Smooth muscle cell (in vitro differentiated cells): ENCODE results near the gene RAB29. TPM values are rescaled to one million over a fixed set of nuclear protein-coding genes. Genes with fewer than 3 reads are reported as not detected.

Source experiments
- DNase-seq: peaks from one replicate; lab custom pipeline; 2025; ENCODE audit not compliant: unreplicated experiment; lab: John Stamatoyannopoulos, UW
- H2AFZ ChIP-seq: fragments of 200-600 bp; sonication (generic); 2 replicates; pipeline ENCODE4 v1.6.0; 2016; ENCODE audit warnings: antibody characterized with exemption, low read depth, mild to moderate bottlenecking
- H3F3A ChIP-seq: fragments of 200-600 bp; sonication (generic); 2 replicates; pipeline ENCODE4 v1.6.0; 2017; ENCODE audit warnings: antibody characterized with exemption, low read depth
- H3K27ac ChIP-seq: fragments of 200-600 bp; sonication (generic); 2 replicates; pipeline ENCODE4 v1.5.1; 2016; ENCODE audit warnings: low read depth, mild to moderate bottlenecking
- H3K27me3 ChIP-seq: fragments of 200-600 bp; sonication (generic); 2 replicates; pipeline ENCODE4 v1.6.1; 2016; ENCODE audit warnings: low read depth, mild to moderate bottlenecking
- H3K36me3 ChIP-seq: fragments of 200-600 bp; sonication (generic); 2 replicates; pipeline ENCODE4 v1.5.1; 2016; ENCODE audit warnings: low read depth
- H3K4me1 ChIP-seq: fragments of 200-600 bp; sonication (generic); 2 replicates; pipeline ENCODE4 v1.5.1; 2016; ENCODE audit warnings: low read depth
- H3K4me2 ChIP-seq: fragments of 200-600 bp; sonication (generic); 2 replicates; pipeline ENCODE4 v1.6.0; 2016; ENCODE audit warnings: mild to moderate bottlenecking
- H3K4me3 ChIP-seq: fragments of 200-600 bp; sonication (generic); 2 replicates; pipeline ENCODE4 v1.5.1; 2016; ENCODE audit warnings: mild to moderate bottlenecking
- H3K79me2 ChIP-seq: fragments of 200-600 bp; sonication (generic); 2 replicates; pipeline ENCODE4 v1.6.0; 2016; ENCODE audit warnings: low read depth, mild to moderate bottlenecking
- H3K9ac ChIP-seq: fragments of 200-600 bp; sonication (generic); 2 replicates; pipeline ENCODE4 v1.6.0; 2016; ENCODE audit warnings: low read depth
- H3K9me3 ChIP-seq: fragments of 200-600 bp; sonication (generic); replicated peaks from 2 replicates; pipeline ENCODE4 v1.5.1; 2016; ENCODE audit warnings: low read depth
- H4K20me1 ChIP-seq: fragments of 200-600 bp; sonication (generic); 2 replicates; pipeline ENCODE4 v1.6.0; 2016; ENCODE audit warnings: low read depth
- WGBS: methylation state at CpG from one replicate; pipeline ENCODE4 v1.1.7; 2016; ENCODE audit warnings: low lambda C conversion rate; 5-methylcytosine and 5-hydroxymethylcytosine counted together
- polyA plus RNA-seq: library from polyadenylated mRNA; unstranded; fragments of >200 nt; fragmentation: Nextera tagmentation; extraction: Ambion mirVana; gene quantifications from 2 replicates; pipeline ENCODE4 v1.2.1, GENCODE V29; 2016
- total RNA-seq: library from RNA; depleted of rRNA; stranded (reverse); fragments of >200 nt; gene quantifications from 2 replicates; pipeline ENCODE4 v1.2.3, GENCODE V29; 2014
- TF ChIP-seq, protein P1 (sequence below): fragments of 200-600 bp; sonication (generic); IDR thresholded peaks from 2 replicates; pipeline ENCODE4 v1.5.1; 2017; ENCODE audit warnings: borderline replicate concordance, mild to moderate bottlenecking, antibody characterized with exemption; ENCODE audit not compliant: insufficient read depth, poor library complexity, severe bottlenecking

The RAB29 gene
- total and polyA plus RNA-seq, 2 experiments from 2014 or later: 4.1 TPM

- Histone ChIP-seq H3K27ac (no peak overlapping the region), H3K79me2 (no peaks in the 10 kb centered on the region), H4K20me1 (no peaks in the 10 kb centered on the region), H3K4me2 (no peak overlapping the region), H3K4me1 (peaks cover 5% of the 10 kb centered on the region), H3F3A (no peaks in the 10 kb centered on the region), H3K9me3 (no peaks in the 10 kb centered on the region), H3K36me3 (no peaks in the 10 kb centered on the region), H2AFZ (no peak overlapping the region), H3K4me3 (no peak overlapping the region), H3K27me3 (no peaks in the 10 kb centered on the region), H3K9ac (no peak overlapping the region)
- DNase-seq: no peak
- WGBS: 78% methylated on average over 10 of the region's 10 CpGs
- TF ChIP-seq, protein P1, sequence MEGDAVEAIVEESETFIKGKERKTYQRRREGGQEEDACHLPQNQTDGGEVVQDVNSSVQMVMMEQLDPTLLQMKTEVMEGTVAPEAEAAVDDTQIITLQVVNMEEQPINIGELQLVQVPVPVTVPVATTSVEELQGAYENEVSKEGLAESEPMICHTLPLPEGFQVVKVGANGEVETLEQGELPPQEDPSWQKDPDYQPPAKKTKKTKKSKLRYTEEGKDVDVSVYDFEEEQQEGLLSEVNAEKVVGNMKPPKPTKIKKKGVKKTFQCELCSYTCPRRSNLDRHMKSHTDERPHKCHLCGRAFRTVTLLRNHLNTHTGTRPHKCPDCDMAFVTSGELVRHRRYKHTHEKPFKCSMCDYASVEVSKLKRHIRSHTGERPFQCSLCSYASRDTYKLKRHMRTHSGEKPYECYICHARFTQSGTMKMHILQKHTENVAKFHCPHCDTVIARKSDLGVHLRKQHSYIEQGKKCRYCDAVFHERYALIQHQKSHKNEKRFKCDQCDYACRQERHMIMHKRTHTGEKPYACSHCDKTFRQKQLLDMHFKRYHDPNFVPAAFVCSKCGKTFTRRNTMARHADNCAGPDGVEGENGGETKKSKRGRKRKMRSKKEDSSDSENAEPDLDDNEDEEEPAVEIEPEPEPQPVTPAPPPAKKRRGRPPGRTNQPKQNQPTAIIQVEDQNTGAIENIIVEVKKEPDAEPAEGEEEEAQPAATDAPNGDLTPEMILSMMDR: no peak
Measured at GRCh38 chr1:205787287-205787916, 12.1 kb upstream of the RAB29 start.

DNA sequence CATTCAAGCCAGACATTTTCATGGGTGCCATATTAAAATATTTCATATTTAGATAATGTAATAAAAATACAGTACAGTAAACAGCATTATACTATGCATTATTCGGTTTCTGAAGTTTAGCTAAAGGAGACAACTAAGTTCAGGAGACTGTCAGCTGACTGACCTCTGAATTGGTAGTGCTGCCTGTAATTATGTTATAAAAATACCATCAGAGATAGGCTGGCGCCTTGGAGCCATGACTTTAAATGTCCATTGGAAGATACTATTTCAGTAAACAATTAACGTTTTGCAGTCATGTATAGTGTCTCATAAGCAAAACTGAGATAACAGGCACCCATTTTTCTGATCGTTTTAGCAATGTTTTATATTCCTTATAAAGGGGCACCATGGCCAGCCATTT lies 11.3 kb upstream of the RAB29 start:
- Histone ChIP-seq H3K27ac (no peak overlapping the region), H3F3A (no peaks in the 10 kb centered on the region), H3K9ac (no peak overlapping the region), H3K79me2 (no peaks in the 10 kb centered on the region), H3K4me2 (no peak overlapping the region), H3K4me1 (peaks cover 5% of the 10 kb centered on the region), H3K27me3 (no peaks in the 10 kb centered on the region), H4K20me1 (no peaks in the 10 kb centered on the region), H2AFZ (no peak overlapping the region), H3K36me3 (no peaks in the 10 kb centered on the region), H3K4me3 (no peak overlapping the region), H3K9me3 (no peaks in the 10 kb centered on the region)
- DNase-seq: no peak
- TF ChIP-seq, protein P1: no peak
- 63% methylated on average over 4 of the region's 4 CpGs for whole genome bisulfite sequencing

DNA sequence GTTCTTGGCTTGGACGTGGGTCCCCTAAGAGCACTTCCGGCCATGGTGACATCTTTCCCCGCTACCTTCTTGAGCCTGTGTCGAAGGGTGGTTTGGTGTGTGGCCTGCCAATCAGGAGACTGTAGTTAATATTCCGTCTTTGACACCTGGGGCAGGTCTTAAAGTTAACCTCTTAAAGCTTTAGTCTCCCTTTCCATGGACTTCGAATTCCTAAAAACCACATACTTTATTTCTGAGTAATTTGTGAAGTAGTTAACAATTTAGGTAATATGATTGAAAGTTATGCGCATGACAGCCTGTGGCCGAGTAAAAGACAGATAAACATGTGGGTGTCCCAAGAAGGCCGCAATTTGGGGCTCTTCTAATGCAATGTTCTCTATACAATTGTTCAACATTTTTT lies 10.2 kb upstream of the RAB29 start:
- no peak for DNase-seq
- TF ChIP-seq, protein P1: no peak
- Histone ChIP-seq H3F3A (no peaks in the 10 kb centered on the region), H3K4me1 (peaks cover 5% of the 10 kb centered on the region), H3K36me3 (no peaks in the 10 kb centered on the region), H3K9me3 (no peaks in the 10 kb centered on the region), H3K27ac (no peak overlapping the region), H3K9ac (no peak overlapping the region), H3K27me3 (no peaks in the 10 kb centered on the region), H2AFZ (no peak overlapping the region), H4K20me1 (no peaks in the 10 kb centered on the region), H3K79me2 (no peaks in the 10 kb centered on the region), H3K4me2 (no peak overlapping the region), H3K4me3 (no peak overlapping the region)
- WGBS: 91% methylated on average over 9 of the region's 9 CpGs

GRCh38 chr1:205783904-205784303 lies 8.6 kb upstream of the RAB29 start:
- Histone ChIP-seq H3K4me1 (peaks cover 5% of the 10 kb centered on the region), H3K9me3 (no peaks in the 10 kb centered on the region), H3K27ac (no peak overlapping the region), H3K4me3 (no peak overlapping the region), H3K36me3 (no peaks in the 10 kb centered on the region), H3K27me3 (no peaks in the 10 kb centered on the region), H3K9ac (no peak overlapping the region), H2AFZ (no peak overlapping the region), H3K79me2 (no peaks in the 10 kb centered on the region), H3F3A (no peaks in the 10 kb centered on the region), H3K4me2 (no peak overlapping the region), H4K20me1 (no peaks in the 10 kb centered on the region)
- 98% methylated on average over 4 of the region's 4 CpGs for WGBS
- TF ChIP-seq, protein P1: no peak
- DNase-seq: no peak
